OCI-LY1 (cell line): ENCODE results near the gene CHCHD5.

Experiments used
- EZH2 ChIP-seq: fragments of 200-600 bp; sonication (generic), shearing (Covaris generic); IDR thresholded peaks from 2 replicates; pipeline ENCODE4 v1.8.0; 2017; ENCODE audit warnings: borderline replicate concordance, mixed run types, mild to moderate bottlenecking, antibody characterized with exemption, low read length, moderate library complexity, mixed read lengths
- TF ChIP-seq, protein P1 (sequence below): fragments of 200-600 bp; sonication (generic), shearing (Covaris generic); IDR thresholded peaks from 2 replicates; pipeline ENCODE4 v1.5.1; 2017; ENCODE audit warnings: mild to moderate bottlenecking, antibody characterized with exemption, low read length, moderate library complexity, mixed read lengths

DNA sequence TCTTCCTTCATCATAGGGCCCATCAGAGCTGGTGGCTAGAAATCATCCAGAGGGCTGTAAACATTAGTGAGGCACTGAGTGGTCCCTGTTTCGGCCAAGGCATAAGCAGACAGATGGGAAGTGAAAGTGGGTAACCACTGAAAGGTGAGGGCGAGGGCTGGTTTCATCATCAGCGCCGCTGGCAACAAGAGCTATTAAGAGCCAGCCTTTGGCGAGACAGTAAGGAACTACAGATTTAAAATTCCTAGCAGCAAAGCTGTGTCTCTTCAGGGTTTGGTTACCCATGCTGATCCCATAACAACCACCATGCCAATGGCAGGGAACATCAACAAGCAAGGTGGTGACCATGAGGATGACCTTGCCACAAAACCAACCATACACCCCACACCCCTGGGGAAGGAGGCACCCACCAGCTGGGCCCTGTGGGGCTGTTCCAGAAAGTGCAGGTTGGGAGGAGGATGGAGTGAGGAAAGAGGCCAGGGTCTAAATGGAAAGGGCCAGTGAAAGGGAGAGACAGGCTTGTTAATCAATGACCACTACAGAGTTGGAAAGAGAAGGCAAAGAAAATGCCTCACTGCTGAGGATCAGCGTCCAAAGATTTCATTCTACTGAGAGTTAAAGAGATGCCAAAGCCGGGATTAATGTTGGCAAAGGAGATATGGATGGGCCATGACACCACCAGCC is 52.3 kb downstream of the CHCHD5 start:
- TF ChIP-seq, protein P1, sequence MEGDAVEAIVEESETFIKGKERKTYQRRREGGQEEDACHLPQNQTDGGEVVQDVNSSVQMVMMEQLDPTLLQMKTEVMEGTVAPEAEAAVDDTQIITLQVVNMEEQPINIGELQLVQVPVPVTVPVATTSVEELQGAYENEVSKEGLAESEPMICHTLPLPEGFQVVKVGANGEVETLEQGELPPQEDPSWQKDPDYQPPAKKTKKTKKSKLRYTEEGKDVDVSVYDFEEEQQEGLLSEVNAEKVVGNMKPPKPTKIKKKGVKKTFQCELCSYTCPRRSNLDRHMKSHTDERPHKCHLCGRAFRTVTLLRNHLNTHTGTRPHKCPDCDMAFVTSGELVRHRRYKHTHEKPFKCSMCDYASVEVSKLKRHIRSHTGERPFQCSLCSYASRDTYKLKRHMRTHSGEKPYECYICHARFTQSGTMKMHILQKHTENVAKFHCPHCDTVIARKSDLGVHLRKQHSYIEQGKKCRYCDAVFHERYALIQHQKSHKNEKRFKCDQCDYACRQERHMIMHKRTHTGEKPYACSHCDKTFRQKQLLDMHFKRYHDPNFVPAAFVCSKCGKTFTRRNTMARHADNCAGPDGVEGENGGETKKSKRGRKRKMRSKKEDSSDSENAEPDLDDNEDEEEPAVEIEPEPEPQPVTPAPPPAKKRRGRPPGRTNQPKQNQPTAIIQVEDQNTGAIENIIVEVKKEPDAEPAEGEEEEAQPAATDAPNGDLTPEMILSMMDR = no peak
- TF ChIP-seq EZH2 = no peak
